ENCODE results near the gene KRTAP25-1. TPM values are rescaled to one million over a fixed set of nuclear protein-coding genes. Genes with fewer than 3 reads are reported as not detected.

Gene KRTAP25-1
- total and polyA plus RNA-seq, 8 donors = not detected

- Histone ChIP-seq H3K27ac (no peak overlapping the region), H3K4me1 (no peaks in the 10 kb centered on the region), H3K4me3 (no peak overlapping the region), H3K36me3 (no peaks in the 10 kb centered on the region), H3K27me3 (no peaks in the 10 kb centered on the region), H3K9me3 (no peaks in the 10 kb centered on the region)
- intact Hi-C loops (cut with DNase I) = no loop called here
- 50 to 77% methylated on average over 1 of the region's 1 CpG for WGBS, 2 donors
- ATAC-seq (no peak), DNase-seq (no peak), FAIRE-seq (no peak)
- no peak for TF ChIP-seq CTCF (IDR thresholded peaks at IDR 0.05)
Measured at GRCh38 chr21:30255679-30256078, 33.6 kb downstream of the KRTAP25-1 start.

- Histone ChIP-seq H3K27ac (no peak overlapping the region), H3K36me3 (no peaks in the 10 kb centered on the region), H3K27me3 (no peaks in the 10 kb centered on the region), H3K4me1 (no peaks in the 10 kb centered on the region), H3K9me3 (no peaks in the 10 kb centered on the region), H3K4me3 (no peak overlapping the region)
- no peak for TF ChIP-seq CTCF (IDR thresholded peaks at IDR 0.05)
- FAIRE-seq (no peak), DNase-seq (no peak), ATAC-seq (no peak)
- 60 to 86% methylated on average over 1 of the region's 1 CpG for WGBS, 2 donors
- intact Hi-C loops (cut with DNase I) = no loop called here
Measured at GRCh38 chr21:30251781-30252180, 37.5 kb downstream of the KRTAP25-1 start.

GRCh38 chr21:30249936-30250335 lies 39.4 kb downstream of the KRTAP25-1 start:
- DNase-seq = no peak
- no peaks in the 10 kb centered on the region for H3K4me1 ChIP-seq
- H3K27ac ChIP-seq = no peak overlapping the region
- WGBS, 2 donors = 54% methylated on average over 3 of the region's 3 CpGs
- no peak for TF ChIP-seq CTCF (IDR thresholded peaks at IDR 0.05)
- no peak for ATAC-seq
- intact Hi-C loops (cut with DNase I) = no loop called here
- H3K36me3 ChIP-seq = no peaks in the 10 kb centered on the region
- H3K9me3 ChIP-seq = no peaks in the 10 kb centered on the region
- FAIRE-seq = no peak
- no peak overlapping the region for H3K4me3 ChIP-seq
- no peaks in the 10 kb centered on the region for H3K27me3 ChIP-seq

- ATAC-seq = no peak
- Histone ChIP-seq H3K9me3 (no peaks in the 10 kb centered on the region), H3K27ac (no peak overlapping the region), H3K4me3 (no peak overlapping the region), H3K4me1 (no peaks in the 10 kb centered on the region), H3K27me3 (no peaks in the 10 kb centered on the region), H3K36me3 (no peaks in the 10 kb centered on the region)
- no peak for TF ChIP-seq CTCF (IDR thresholded peaks at IDR 0.05)
- no peak for DNase-seq
- 73 to 84% methylated on average over 9 of the region's 9 CpGs for WGBS, 2 donors
- FAIRE-seq = no peak
- intact Hi-C loops (cut with DNase I) = no loop called here
Measured at GRCh38 chr21:30248844-30249243, 40.5 kb downstream of the KRTAP25-1 start.

- ATAC-seq = no peak
- no peaks in the 10 kb centered on the region for H3K9me3 ChIP-seq
- intact Hi-C loops (cut with DNase I) = no loop called here
- H3K4me3 ChIP-seq = no peak overlapping the region
- H3K27me3 ChIP-seq = no peaks in the 10 kb centered on the region
- no peak for DNase-seq
- no peaks in the 10 kb centered on the region for H3K36me3 ChIP-seq
- no peak overlapping the region for H3K27ac ChIP-seq
- no peaks in the 10 kb centered on the region for H3K4me1 ChIP-seq
- TF ChIP-seq CTCF (IDR thresholded peaks at IDR 0.05) = no peak
- FAIRE-seq = no peak
Measured at GRCh38 chr21:30245061-30245460, 44.3 kb downstream of the KRTAP25-1 start.
